HFFc6 (cell line): ENCODE measurements around the gene HOXA2. TPM values are rescaled to one million over a fixed set of nuclear protein-coding genes. Genes with fewer than 3 reads are reported as not detected.

Experiments
- DNase-seq: peaks from one replicate; pipeline ENCODE4 v3.0.0-alpha.2; 2018
- H3K27ac Mint-ChIP-seq: 2 replicates; pipeline ENCODE4 v1.8.0; 2020; ENCODE audit warnings: mild to moderate bottlenecking, mixed read lengths
- H3K27me3 Mint-ChIP-seq: 2 replicates; pipeline ENCODE4 v1.8.0; 2021; ENCODE audit warnings: mild to moderate bottlenecking, moderate library complexity, mixed read lengths; ENCODE audit not compliant: insufficient read depth
- H3K36me3 Mint-ChIP-seq: 2 replicates; pipeline ENCODE4 v1.8.0; 2021; ENCODE audit warnings: low read depth, mixed read lengths
- H3K4me1 Mint-ChIP-seq: 2 replicates; pipeline ENCODE4 v1.8.0; 2020; ENCODE audit warnings: low read depth, mixed read lengths
- H3K4me3 Mint-ChIP-seq: 2 replicates; pipeline ENCODE4 v1.8.0; 2020; ENCODE audit warnings: mild to moderate bottlenecking, moderate library complexity, mixed read lengths
- H3K9me3 Mint-ChIP-seq: 2 replicates; pipeline ENCODE4 v1.8.0; 2020; ENCODE audit warnings: mild to moderate bottlenecking, mixed read lengths
- total RNA-seq, 6 experiments: library from RNA; stranded (reverse); fragmentation: NEBNext Ultra II Directional; extraction: Animal tissue kit (Norgen Biotek cat#: 25700); gene quantifications; 2 replicates in 1 of 6; 3 replicates in 5 of 6; pipeline ENCODE4 v1.2.3, GENCODE V29; 2021
- TF ChIP-seq, protein P1 (sequence below): fragments of 200-600 bp; sonication (generic); IDR thresholded peaks from 2 replicates; pipeline ENCODE4 v1.5.0; 2021; ENCODE audit warnings: antibody characterized with exemption, mild to moderate bottlenecking

Gene HOXA2
- total RNA-seq, 6 experiments from 2014 or later = 0.10 to 0.17 (median 0.14) TPM; not detected in 3

DNA sequence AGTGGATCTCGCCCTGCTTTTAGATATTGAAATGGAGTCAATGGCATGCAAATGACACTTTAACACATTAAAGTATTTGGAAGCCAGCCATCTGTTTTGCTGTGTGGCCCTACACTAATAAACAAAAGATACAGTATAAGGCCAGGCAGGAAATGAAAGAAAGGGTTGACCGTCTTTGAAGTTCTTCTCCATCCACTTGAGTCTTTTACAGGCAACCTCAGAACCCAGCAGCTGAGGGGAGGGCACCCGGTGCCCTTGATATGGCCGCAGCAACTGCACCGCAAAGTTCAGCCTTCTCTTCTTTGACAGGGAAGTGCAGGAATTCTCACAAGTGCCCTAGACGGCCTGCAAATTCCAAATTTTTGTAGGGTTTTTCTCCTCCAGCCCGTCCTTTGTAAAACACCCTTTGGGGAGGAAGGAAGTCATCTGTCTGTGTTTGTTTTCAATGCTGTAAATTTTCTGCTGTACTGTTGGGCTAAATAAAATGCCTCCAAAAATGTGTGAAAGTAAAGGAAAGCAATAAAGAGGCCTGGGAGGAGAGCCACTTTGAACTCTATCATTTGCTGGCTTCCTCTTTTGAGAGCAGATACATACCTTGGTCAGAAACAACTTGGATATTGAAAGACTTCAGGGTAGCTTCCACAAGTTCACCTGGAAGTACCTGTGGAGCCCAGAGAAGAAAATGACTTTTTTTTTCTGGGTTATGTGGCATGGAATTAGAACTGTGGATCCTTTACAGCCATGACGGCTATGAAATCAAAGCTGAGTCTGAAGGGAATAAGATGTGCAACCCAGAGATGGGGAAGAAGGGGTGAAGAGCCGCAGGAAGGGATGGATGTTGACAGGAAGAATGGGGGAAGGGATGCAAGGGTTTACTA, 10.3 kb downstream of the HOXA2 start:
- H3K4me1 Mint-ChIP-seq = peaks cover 11% of the 10 kb centered on the region
- TF ChIP-seq, protein P1, sequence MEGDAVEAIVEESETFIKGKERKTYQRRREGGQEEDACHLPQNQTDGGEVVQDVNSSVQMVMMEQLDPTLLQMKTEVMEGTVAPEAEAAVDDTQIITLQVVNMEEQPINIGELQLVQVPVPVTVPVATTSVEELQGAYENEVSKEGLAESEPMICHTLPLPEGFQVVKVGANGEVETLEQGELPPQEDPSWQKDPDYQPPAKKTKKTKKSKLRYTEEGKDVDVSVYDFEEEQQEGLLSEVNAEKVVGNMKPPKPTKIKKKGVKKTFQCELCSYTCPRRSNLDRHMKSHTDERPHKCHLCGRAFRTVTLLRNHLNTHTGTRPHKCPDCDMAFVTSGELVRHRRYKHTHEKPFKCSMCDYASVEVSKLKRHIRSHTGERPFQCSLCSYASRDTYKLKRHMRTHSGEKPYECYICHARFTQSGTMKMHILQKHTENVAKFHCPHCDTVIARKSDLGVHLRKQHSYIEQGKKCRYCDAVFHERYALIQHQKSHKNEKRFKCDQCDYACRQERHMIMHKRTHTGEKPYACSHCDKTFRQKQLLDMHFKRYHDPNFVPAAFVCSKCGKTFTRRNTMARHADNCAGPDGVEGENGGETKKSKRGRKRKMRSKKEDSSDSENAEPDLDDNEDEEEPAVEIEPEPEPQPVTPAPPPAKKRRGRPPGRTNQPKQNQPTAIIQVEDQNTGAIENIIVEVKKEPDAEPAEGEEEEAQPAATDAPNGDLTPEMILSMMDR = no peak
- peaks cover 34% of the 10 kb centered on the region for H3K27me3 Mint-ChIP-seq
- DNase-seq = no peak
- no peaks in the 10 kb centered on the region for H3K9me3 Mint-ChIP-seq
- H3K27ac Mint-ChIP-seq = no peak overlapping the region
- no peak overlapping the region for H3K4me3 Mint-ChIP-seq
- H3K36me3 Mint-ChIP-seq = peaks cover 2% of the 10 kb centered on the region; the same call in 1 of the 2 replicates

DNA sequence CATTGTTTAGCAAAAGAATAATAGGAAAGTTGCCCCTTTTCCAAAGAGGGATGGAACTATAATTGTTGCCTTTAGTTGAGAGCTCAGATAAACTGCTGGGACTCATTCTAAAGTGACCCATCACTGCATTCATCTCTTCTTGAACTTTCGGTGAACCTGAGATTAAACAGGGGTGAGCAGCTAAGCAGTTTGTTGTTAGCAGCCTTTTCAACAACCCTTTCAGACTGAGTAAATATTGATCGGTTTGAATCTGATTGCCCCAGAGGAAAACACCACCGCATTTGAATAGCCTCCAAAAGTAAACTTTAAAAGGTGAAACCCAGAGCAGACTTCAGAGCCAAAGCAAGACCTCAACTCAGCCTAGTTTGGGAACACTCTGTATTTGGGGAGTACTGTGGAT, 11.4 kb downstream of the HOXA2 start:
- H3K9me3 Mint-ChIP-seq = no peaks in the 10 kb centered on the region
- no peaks in the 10 kb centered on the region for H3K36me3 Mint-ChIP-seq
- peaks cover 34% of the 10 kb centered on the region for H3K27me3 Mint-ChIP-seq
- no peak overlapping the region for H3K4me3 Mint-ChIP-seq
- DNase-seq = no peak
- peaks cover 8% of the 10 kb centered on the region; the same call in 1 of the 2 replicates for H3K4me1 Mint-ChIP-seq
- H3K27ac Mint-ChIP-seq = no peak overlapping the region
- TF ChIP-seq, protein P1 = no peak

DNA sequence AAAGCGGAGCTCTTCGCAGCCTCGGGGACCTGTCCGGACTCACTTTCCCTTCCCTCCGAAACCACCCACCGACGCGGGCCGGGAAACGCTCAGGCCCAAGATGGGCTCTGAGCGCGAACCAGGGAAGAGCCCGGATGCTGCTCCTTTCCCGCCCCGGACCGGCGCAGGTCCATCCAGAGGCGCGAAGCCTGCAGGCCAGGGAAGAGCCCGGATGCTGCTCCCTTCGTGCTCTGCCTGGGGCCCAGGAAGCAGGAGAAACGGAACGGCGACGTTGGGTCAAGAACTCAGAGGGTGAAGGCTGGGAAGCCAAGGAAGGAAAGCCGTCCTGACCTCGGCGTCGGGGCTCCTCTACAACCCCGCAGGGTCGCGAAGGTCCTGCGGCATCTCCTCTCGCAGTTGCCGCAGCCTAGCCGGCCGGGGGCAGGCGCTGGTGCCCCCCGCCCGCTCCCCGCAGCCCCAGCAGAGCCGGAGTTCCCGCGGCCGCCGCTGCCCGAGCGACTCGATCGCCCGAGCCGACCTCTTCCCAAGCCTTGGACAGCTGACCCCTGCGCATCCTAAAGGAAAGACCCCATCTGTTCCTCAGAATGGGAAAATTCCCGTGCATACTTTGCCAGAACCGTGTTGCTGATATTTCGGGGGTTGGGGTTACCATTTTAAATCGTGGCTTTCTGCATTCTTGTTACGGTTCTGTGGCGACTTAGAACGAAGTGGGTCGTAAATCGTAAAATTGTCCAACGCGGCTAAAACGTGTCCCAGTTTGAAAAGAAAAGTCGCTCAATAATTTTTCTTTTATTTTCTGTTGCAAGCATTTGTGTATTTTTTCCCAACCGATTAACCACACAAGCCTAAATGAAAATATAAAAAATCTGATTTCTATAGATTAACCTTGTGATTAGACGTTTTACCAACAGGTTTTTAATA, 14.2 kb downstream of the HOXA2 start:
- H3K36me3 Mint-ChIP-seq = no peaks in the 10 kb centered on the region
- H3K27ac Mint-ChIP-seq = no peak overlapping the region
- TF ChIP-seq, protein P1 = no peak
- DNase-seq = no peak
- H3K9me3 Mint-ChIP-seq = no peaks in the 10 kb centered on the region
- peaks cover 26% of the 10 kb centered on the region for H3K27me3 Mint-ChIP-seq
- no peaks in the 10 kb centered on the region for H3K4me1 Mint-ChIP-seq
- no peak overlapping the region for H3K4me3 Mint-ChIP-seq

DNA sequence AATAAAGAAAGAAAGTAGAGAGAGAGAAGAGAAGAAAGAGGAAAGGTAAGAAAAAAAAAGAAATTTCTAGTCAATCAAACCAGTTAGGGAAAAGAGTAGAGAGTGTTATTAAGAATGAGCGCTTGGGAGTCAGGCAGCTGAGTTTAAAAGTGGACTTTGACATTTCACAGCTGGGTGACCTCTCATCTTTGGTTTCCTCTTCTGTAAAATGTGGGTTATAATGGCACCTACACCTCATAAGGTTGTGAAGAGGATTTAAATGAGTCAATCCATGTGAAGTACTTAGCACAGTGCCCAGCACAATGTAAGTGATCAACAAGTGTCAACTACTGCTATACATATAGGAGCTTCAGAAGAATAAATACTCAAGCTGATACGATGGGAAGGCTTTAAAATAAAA, 18.8 kb downstream of the HOXA2 start:
- H3K36me3 Mint-ChIP-seq = no peaks in the 10 kb centered on the region
- TF ChIP-seq, protein P1 = no peak
- peaks cover 11% of the 10 kb centered on the region for H3K27me3 Mint-ChIP-seq
- no peak for DNase-seq
- H3K27ac Mint-ChIP-seq = no peak overlapping the region
- H3K9me3 Mint-ChIP-seq = no peaks in the 10 kb centered on the region
- H3K4me3 Mint-ChIP-seq = no peak overlapping the region
- peaks cover 24% of the 10 kb centered on the region for H3K4me1 Mint-ChIP-seq

DNA sequence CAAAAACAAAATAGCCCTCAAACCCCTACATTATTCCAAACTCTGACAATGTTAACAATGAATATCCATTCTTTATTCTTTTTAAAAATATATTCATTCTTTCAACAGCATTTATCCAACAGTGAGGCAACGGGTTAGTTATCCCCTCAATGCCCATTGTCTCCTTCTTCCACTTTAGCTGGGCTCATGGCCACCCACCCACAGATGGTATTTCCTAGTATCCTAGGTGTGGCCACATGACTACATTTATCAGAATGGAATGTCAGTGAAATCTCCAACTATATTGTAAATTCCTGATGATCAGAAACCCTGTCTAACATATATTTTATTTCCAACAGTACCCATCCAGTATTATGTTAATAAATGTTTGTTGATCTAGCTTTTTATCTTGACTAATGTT, 20.3 kb downstream of the HOXA2 start:
- H3K27me3 Mint-ChIP-seq = peaks cover 6% of the 10 kb centered on the region
- no peak for DNase-seq
- no peak overlapping the region for H3K27ac Mint-ChIP-seq
- no peaks in the 10 kb centered on the region for H3K36me3 Mint-ChIP-seq
- no peaks in the 10 kb centered on the region for H3K9me3 Mint-ChIP-seq
- TF ChIP-seq, protein P1 = no peak
- no peak overlapping the region for H3K4me3 Mint-ChIP-seq
- peaks cover 24% of the 10 kb centered on the region for H3K4me1 Mint-ChIP-seq
